Activated CD4-positive, alpha-beta memory T cell treated with anti-CD3 and anti-CD28 coated beads for 36 hours (primary cell): Measurements from ENCODE around the gene PAMR1. TPM values are rescaled to one million over a fixed set of nuclear protein-coding genes. Genes with fewer than 3 reads are reported as not detected.

Source experiments
- CTCF ChIA-PET: fragments of 350-600 bp; sonication (Branson Sonifier 250); formaldehyde crosslinking; loops from one replicate; lab custom pipeline; 2021; ENCODE audit warnings: antibody characterized with exemption, inconsistent platforms; lab: Charles Lee
- POLR2A ChIA-PET: fragments of 350-600 bp; sonication (Branson Sonifier 250); formaldehyde crosslinking; loops from one replicate; lab custom pipeline; 2021; ENCODE audit warnings: antibody characterized with exemption; lab: Charles Lee
- DNase-seq: peaks from one replicate; pipeline ENCODE4 v3.0.0-alpha.2; 2020
- H3K27ac Mint-ChIP-seq: one replicate; pipeline ENCODE4 v1.8.0; 2021; ENCODE audit warnings: mixed read lengths
- H3K27me3 Mint-ChIP-seq: one replicate; pipeline ENCODE4 v1.8.0; 2021; ENCODE audit warnings: mixed read lengths
- H3K36me3 Mint-ChIP-seq: one replicate; pipeline ENCODE4 v1.8.0; 2021; ENCODE audit warnings: mixed read lengths
- H3K4me1 Mint-ChIP-seq: one replicate; pipeline ENCODE4 v1.8.0; 2021; ENCODE audit warnings: low read depth, mixed read lengths
- H3K4me3 Mint-ChIP-seq: one replicate; pipeline ENCODE4 v1.8.0; 2021; ENCODE audit warnings: mild to moderate bottlenecking, mixed read lengths
- H3K9me3 Mint-ChIP-seq: one replicate; pipeline ENCODE4 v1.8.0; 2021; ENCODE audit warnings: mixed read lengths
- intact Hi-C: fragments of 100-400 bp; cut with micrococcal nuclease; formaldehyde crosslinking; loops from one replicate; pipeline ENCODE4 v1.15.1; 2023
- total RNA-seq, 2 experiments: library from RNA; stranded (reverse); gene quantifications; one replicate each; pipeline ENCODE4 v1.2.3, GENCODE V29; 2021

The PAMR1 gene
- total RNA-seq, 2 experiments from 2014 or later, result not detected

- H3K27ac Mint-ChIP-seq, result no peak overlapping the region
- POLR2A ChIA-PET, result no interaction called here
These were observed 136.3 kb downstream of the PAMR1 start for GRCh38 chr11:35389112-35389511.

GRCh38 chr11:35388061-35388460 is 137.4 kb downstream of the PAMR1 start:
- no peaks in the 10 kb centered on the region for H3K36me3 Mint-ChIP-seq
- POLR2A ChIA-PET, result no interaction called here
- intact Hi-C loops, result no loop called here

More at GRCh38 chr11:35389112-35389511, 136.3 kb downstream of the PAMR1 start:
- no peak for DNase-seq
- Mint-ChIP-seq H3K27me3 (peaks cover 3% of the 10 kb centered on the region), H3K9me3 (peaks cover 6% of the 10 kb centered on the region), H3K4me3 (no peak overlapping the region), H3K4me1 (peaks cover 33% of the 10 kb centered on the region), H3K36me3 (no peaks in the 10 kb centered on the region)
- intact Hi-C loops, result no loop called here
- CTCF ChIA-PET, result interaction anchor here (0.6 to 6.8 kb wide), 5 partner anchors 201 to 763 kb away, joined by 3 to 151 read pairs (median 3); no protein-coding TSS in a partner anchor

GRCh38 chr11:35387111-35387982 is 138.1 kb downstream of the PAMR1 start:
- no peak for DNase-seq
- no peaks in the 10 kb centered on the region for H3K27me3 Mint-ChIP-seq
- CTCF ChIA-PET, result interaction anchor here (1.5 kb wide), 1 partner anchor 461 kb away, joined by 5 read pairs; no protein-coding TSS in a partner anchor
- H3K27ac Mint-ChIP-seq, result no peak overlapping the region
- H3K9me3 Mint-ChIP-seq, result peaks cover 6% of the 10 kb centered on the region
- intact Hi-C loops, result no loop called here
- POLR2A ChIA-PET, result no interaction called here
- no peaks in the 10 kb centered on the region for H3K36me3 Mint-ChIP-seq
- no peak overlapping the region for H3K4me3 Mint-ChIP-seq
- H3K4me1 Mint-ChIP-seq, result peaks cover 31% of the 10 kb centered on the region

More at GRCh38 chr11:35388061-35388460, 137.4 kb downstream of the PAMR1 start:
- no peaks in the 10 kb centered on the region for H3K27me3 Mint-ChIP-seq
- peaks cover 33% of the 10 kb centered on the region for H3K4me1 Mint-ChIP-seq
- peaks cover 6% of the 10 kb centered on the region for H3K9me3 Mint-ChIP-seq
- DNase-seq, result no peak
- no peak overlapping the region for H3K4me3 Mint-ChIP-seq
- H3K27ac Mint-ChIP-seq, result no peak overlapping the region
- CTCF ChIA-PET, result no interaction called here

- ChIA-PET POLR2A (no interaction called here), CTCF (no interaction called here)
- Mint-ChIP-seq H3K36me3 (no peaks in the 10 kb centered on the region), H3K27me3 (no peaks in the 10 kb centered on the region), H3K4me1 (peaks cover 8% of the 10 kb centered on the region), H3K9me3 (peaks cover 6% of the 10 kb centered on the region), H3K4me3 (no peak overlapping the region), H3K27ac (no peak overlapping the region)
- intact Hi-C loops, result no loop called here
- DNase-seq, result no peak
These were observed 141.5 kb downstream of the PAMR1 start for GRCh38 chr11:35383953-35384352.

Other genes with a start within 250 kb of the PAMR1 start
- not detected for gene SLC1A2, start 106.1 kb downstream of the PAMR1 start, total RNA-seq
- gene FJX1, start 92.8 kb upstream of the PAMR1 start, total RNA-seq, result under 1 TPM; 0.46 to 0.62 TPM
- gene TRIM44, start 137.2 kb upstream of the PAMR1 start, total RNA-seq, result 10 to 100 TPM; 27.3 to 30.0 TPM